Fibroblast of villous mesenchyme (primary cell): ENCODE measurements around the gene USP36. TPM values are rescaled to one million over a fixed set of nuclear protein-coding genes. Genes with fewer than 3 reads are reported as not detected.

Experiments used
- DNase-seq: peaks from one replicate; pipeline ENCODE4 v3.0.0-alpha.2; 2010; ENCODE audit warnings: low read depth
- H3K4me3 ChIP-seq: 2 replicates; pipeline ENCODE4 v1.5.1; 2011; ENCODE audit warnings: low read depth, mild to moderate bottlenecking, low read length
- CTCF ChIP-seq: IDR thresholded peaks from 2 replicates; pipeline ENCODE4 v1.5.1; 2012; ENCODE audit warnings: low read depth, mild to moderate bottlenecking, low read length; ENCODE audit not compliant: insufficient read depth
- total RNA-seq: library from RNA; depleted of rRNA; stranded (reverse); fragments of >200 nt; gene quantifications from 2 replicates; pipeline ENCODE4 v1.2.3, GENCODE V29; 2012

Gene USP36
- total RNA-seq, 1 donor = 32.4 TPM

- H3K4me3 ChIP-seq = no peak overlapping the region
- no peak for DNase-seq
- TF ChIP-seq CTCF = no peak
These were observed 16.7 kb upstream of the USP36 start for GRCh38 chr17:78857266-78857665.

- H3K4me3 ChIP-seq = no peak overlapping the region
- DNase-seq = no peak
- no peak for TF ChIP-seq CTCF
These were observed 15.0 kb upstream of the USP36 start for GRCh38 chr17:78855561-78856165.

- no peak overlapping the region for H3K4me3 ChIP-seq
- TF ChIP-seq CTCF = no peak
- DNase-seq = no peak
These were observed 13.9 kb upstream of the USP36 start for GRCh38 chr17:78854508-78854907.

- no peak overlapping the region for H3K4me3 ChIP-seq
- TF ChIP-seq CTCF = no peak
- peak; percentile 45 for DNase-seq
These were observed 13.3 kb upstream of the USP36 start for GRCh38 chr17:78853926-78854394.

- DNase-seq = peak; percentile 75
- peak; percentile 29 for TF ChIP-seq CTCF
- no peak overlapping the region for H3K4me3 ChIP-seq
These were observed 12.1 kb upstream of the USP36 start for GRCh38 chr17:78852709-78853121.

- no peak overlapping the region for H3K4me3 ChIP-seq
- DNase-seq = no peak
- TF ChIP-seq CTCF = no peak
These were observed 8.4 kb upstream of the USP36 start for GRCh38 chr17:78849026-78849425.

- no peak for DNase-seq
- TF ChIP-seq CTCF = no peak
- H3K4me3 ChIP-seq = no peak overlapping the region
These were observed 6.4 kb upstream of the USP36 start for GRCh38 chr17:78847052-78847451.
